SU-DHL-6 (cell line): ENCODE results near the gene LSM3.

ENCODE experiments used
- H2AFZ ChIP-seq: fragments of 200-600 bp; sonication (generic); 2 replicates; pipeline ENCODE4 v1.6.1; 2014; ENCODE audit warnings: low read depth, mild to moderate bottlenecking, moderate library complexity, mixed read lengths, antibody characterized with exemption, low read length; ENCODE audit not compliant: severe bottlenecking
- H3F3A ChIP-seq: fragments of 200-600 bp; shearing (Covaris generic); 2 replicates; pipeline ENCODE4 v1.6.0; 2016; ENCODE audit warnings: antibody characterized with exemption, mild to moderate bottlenecking; ENCODE audit not compliant: insufficient read depth
- H3K27ac ChIP-seq: fragments of 200-600 bp; sonication (generic); 2 replicates; pipeline ENCODE4 v1.5.1; 2016; ENCODE audit warnings: low read depth, mild to moderate bottlenecking, low read length, moderate library complexity, mixed read lengths
- H3K27me3 ChIP-seq: fragments of 200-600 bp; sonication (generic), shearing (Covaris generic); 2 replicates; pipeline ENCODE4 v1.6.0; 2014; ENCODE audit warnings: mild to moderate bottlenecking, low read length
- H3K36me3 ChIP-seq: fragments of 200-600 bp; sonication (generic); 2 replicates; pipeline ENCODE4 v1.6.1; 2014; ENCODE audit warnings: mild to moderate bottlenecking, low read length, mixed read lengths
- H3K4me2 ChIP-seq: fragments of 300-600, 200-600 bp; shearing (Covaris generic), sonication (generic); 2 replicates; pipeline ENCODE4 v1.6.0; 2014; ENCODE audit warnings: low read length, low read depth, mild to moderate bottlenecking; ENCODE audit not compliant: poor library complexity, severe bottlenecking
- H3K4me3 ChIP-seq: fragments of 200-600 bp; sonication (generic); 2 replicates; pipeline ENCODE4 v1.5.1; 2014; ENCODE audit warnings: antibody characterized with exemption, low read length, mild to moderate bottlenecking, mixed read lengths; ENCODE audit not compliant: insufficient read depth, poor library complexity, severe bottlenecking
- H3K79me2 ChIP-seq: fragments of 200-600 bp; sonication (generic); 2 replicates; pipeline ENCODE4 v1.6.1; 2014; ENCODE audit warnings: mild to moderate bottlenecking, low read length, moderate library complexity; ENCODE audit not compliant: insufficient read depth
- H3K9ac ChIP-seq: fragments of 200-600 bp; sonication (generic); 2 replicates; pipeline ENCODE4 v1.7.0; 2014; ENCODE audit warnings: mild to moderate bottlenecking, low read length
- H3K9me2 ChIP-seq: fragments of 200-600 bp; sonication (generic); replicated peaks from 2 replicates; pipeline ENCODE4 v1.6.1; 2014; ENCODE audit warnings: low read length; ENCODE audit not compliant: insufficient read depth
- H3K9me3 ChIP-seq: fragments of 200-600 bp; sonication (generic); 2 replicates; pipeline ENCODE4 v1.6.1; 2014; ENCODE audit warnings: low read length, mixed read lengths; ENCODE audit not compliant: insufficient read depth
- H4K20me1 ChIP-seq: fragments of 200-600 bp; sonication (generic); 2 replicates; pipeline ENCODE4 v1.6.1; 2014; ENCODE audit warnings: low read depth, mild to moderate bottlenecking, antibody characterized with exemption, low read length, moderate library complexity, mixed read lengths
- EZH2phosphoT487 ChIP-seq: fragments of 200-600 bp; sonication (generic), shearing (Covaris generic); conservative IDR thresholded peaks from 2 replicates; pipeline ENCODE4 v1.6.1; 2018; ENCODE audit warnings: mild to moderate bottlenecking, antibody characterized with exemption, low read length, moderate library complexity, mixed read lengths
- TF ChIP-seq, protein P1 (sequence below): fragments of 200-600 bp; sonication (generic); IDR thresholded peaks from one replicate; pipeline ENCODE4 v1.5.1; 2017; ENCODE audit warnings: antibody characterized with exemption, mild to moderate bottlenecking, low read length, moderate library complexity; ENCODE audit not compliant: insufficient read depth, poor library complexity, severe bottlenecking

Gene LSM3

DNA sequence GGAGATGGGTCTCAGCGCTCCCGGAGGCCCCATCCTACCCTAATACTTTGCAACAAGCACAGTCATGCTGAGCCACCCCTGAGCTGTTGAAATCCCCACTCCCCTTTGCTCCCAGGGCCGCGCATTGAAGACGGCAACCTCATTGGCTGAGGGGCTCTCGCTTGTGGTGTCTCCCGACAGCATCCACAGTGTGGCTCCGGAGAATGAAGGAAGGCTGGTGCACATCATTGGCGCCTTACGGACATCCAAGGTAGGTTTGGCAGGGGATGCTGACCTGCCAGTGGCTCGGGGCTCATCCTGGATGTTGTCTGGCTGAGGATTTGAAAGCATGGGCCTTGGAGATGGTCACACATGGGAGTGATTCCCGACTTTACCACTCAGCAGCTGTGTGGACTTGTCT lies 47.9 kb upstream of the LSM3 start:
- Histone ChIP-seq H3K27ac (no peak overlapping the region), H3F3A (no peaks in the 10 kb centered on the region), H3K9ac (no peak overlapping the region), H3K36me3 (no peaks in the 10 kb centered on the region), H3K4me3 (no peak overlapping the region), H3K27me3 (no peaks in the 10 kb centered on the region), H4K20me1 (no peaks in the 10 kb centered on the region), H3K9me3 (no peaks in the 10 kb centered on the region), H3K9me2 (no peaks in the 10 kb centered on the region), H2AFZ (no peak overlapping the region), H3K4me2 (no peak overlapping the region), H3K79me2 (peaks cover 18% of the 10 kb centered on the region; the same call in 1 of the 2 replicates)
- no peak for TF ChIP-seq EZH2phosphoT487
- TF ChIP-seq, protein P1, sequence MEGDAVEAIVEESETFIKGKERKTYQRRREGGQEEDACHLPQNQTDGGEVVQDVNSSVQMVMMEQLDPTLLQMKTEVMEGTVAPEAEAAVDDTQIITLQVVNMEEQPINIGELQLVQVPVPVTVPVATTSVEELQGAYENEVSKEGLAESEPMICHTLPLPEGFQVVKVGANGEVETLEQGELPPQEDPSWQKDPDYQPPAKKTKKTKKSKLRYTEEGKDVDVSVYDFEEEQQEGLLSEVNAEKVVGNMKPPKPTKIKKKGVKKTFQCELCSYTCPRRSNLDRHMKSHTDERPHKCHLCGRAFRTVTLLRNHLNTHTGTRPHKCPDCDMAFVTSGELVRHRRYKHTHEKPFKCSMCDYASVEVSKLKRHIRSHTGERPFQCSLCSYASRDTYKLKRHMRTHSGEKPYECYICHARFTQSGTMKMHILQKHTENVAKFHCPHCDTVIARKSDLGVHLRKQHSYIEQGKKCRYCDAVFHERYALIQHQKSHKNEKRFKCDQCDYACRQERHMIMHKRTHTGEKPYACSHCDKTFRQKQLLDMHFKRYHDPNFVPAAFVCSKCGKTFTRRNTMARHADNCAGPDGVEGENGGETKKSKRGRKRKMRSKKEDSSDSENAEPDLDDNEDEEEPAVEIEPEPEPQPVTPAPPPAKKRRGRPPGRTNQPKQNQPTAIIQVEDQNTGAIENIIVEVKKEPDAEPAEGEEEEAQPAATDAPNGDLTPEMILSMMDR = no peak

DNA sequence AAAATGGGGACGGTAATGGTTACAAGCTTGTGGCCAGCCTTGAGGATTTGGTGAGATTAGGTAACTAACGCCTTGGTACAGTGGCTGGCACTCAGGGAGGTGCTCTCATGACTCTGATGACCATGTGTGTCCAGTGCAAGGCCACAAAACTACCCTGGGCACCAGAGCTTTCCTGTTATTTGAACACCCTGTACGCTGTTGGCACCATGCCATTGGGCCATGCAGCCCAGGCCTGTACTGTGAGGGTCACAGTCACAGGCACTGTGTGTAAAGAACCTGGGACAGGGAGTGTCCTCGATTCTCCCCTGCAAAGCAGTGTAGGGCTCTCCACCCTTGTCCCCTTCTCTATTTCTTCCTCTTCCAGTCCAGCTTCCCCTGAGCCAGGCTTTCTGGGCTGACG lies 47.5 kb upstream of the LSM3 start:
- Histone ChIP-seq H3K9me2 (no peaks in the 10 kb centered on the region), H2AFZ (no peak overlapping the region), H3K36me3 (no peaks in the 10 kb centered on the region), H3K79me2 (peaks cover 14% of the 10 kb centered on the region; the same call in 1 of the 2 replicates), H3K4me2 (no peak overlapping the region), H3K4me3 (no peak overlapping the region), H3K9ac (no peak overlapping the region), H3K27ac (no peak overlapping the region), H4K20me1 (no peaks in the 10 kb centered on the region), H3K9me3 (no peaks in the 10 kb centered on the region), H3F3A (no peaks in the 10 kb centered on the region), H3K27me3 (no peaks in the 10 kb centered on the region)
- TF ChIP-seq, protein P1 = no peak
- TF ChIP-seq EZH2phosphoT487 = no peak

DNA sequence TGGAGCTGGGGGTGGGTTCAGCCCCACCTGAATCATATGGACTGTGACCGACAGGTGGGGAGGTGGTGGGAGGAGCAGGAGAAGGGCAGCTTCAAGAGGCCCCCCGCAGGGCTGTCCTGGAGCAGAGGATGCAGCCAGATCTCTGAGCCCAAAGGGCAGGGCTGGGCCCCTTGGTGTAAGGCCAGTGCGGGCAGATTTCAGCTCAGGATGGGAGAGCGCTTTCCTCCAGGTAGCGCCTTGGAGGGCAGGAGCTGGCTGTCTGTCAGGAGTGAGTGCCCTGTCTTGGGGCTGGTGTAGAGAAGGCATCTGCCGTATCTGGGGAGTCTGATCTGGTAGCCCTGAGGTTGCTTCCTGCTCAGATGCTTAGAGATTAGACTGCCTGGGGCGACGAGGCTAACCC lies 46.5 kb upstream of the LSM3 start:
- H3K4me2 ChIP-seq = no peak overlapping the region
- H3K4me3 ChIP-seq = no peak overlapping the region
- H3K27me3 ChIP-seq = no peaks in the 10 kb centered on the region
- H3K27ac ChIP-seq = no peak overlapping the region
- H3K9me2 ChIP-seq = no peaks in the 10 kb centered on the region
- H3K9me3 ChIP-seq = no peaks in the 10 kb centered on the region
- 0 out of 2 replicates have a peak, but pooled peaks cover 4% of the 10 kb centered on the region for H3K79me2 ChIP-seq
- H3F3A ChIP-seq = no peaks in the 10 kb centered on the region
- H4K20me1 ChIP-seq = no peaks in the 10 kb centered on the region
- TF ChIP-seq EZH2phosphoT487 = no peak
- TF ChIP-seq, protein P1 = no peak
- H3K36me3 ChIP-seq = no peaks in the 10 kb centered on the region
- H3K9ac ChIP-seq = no peak overlapping the region
- no peak overlapping the region for H2AFZ ChIP-seq

DNA sequence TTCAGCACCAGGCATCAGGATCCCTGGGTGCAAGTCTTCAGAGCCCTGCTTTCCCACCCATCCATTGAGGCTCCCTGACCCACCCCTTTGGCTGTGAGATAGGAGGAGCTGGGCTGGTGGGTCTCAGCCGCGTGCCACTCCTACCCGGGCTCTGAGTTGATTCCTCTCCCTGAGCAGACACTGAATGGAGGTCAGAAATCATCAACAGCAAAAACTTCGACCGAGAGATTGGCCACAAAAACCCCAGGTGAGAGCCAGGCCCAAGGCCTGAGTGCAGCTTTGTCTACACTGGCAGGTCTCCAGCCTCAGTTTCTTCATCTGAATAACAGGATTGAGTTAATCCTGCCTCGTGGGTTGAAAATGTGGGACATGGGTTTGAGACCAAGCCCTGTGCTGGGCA lies 45.9 kb upstream of the LSM3 start:
- TF ChIP-seq, protein P1 = no peak
- TF ChIP-seq EZH2phosphoT487 = no peak

More for the DNA sequence above, 45.9 kb upstream of the LSM3 start:
- no peaks in the 10 kb centered on the region for H4K20me1 ChIP-seq
- no peaks in the 10 kb centered on the region for H3K27me3 ChIP-seq
- no peaks in the 10 kb centered on the region for H3K9me2 ChIP-seq
- H3K79me2 ChIP-seq = 0 out of 2 replicates have a peak, but pooled peaks cover under 1% of the 10 kb centered on the region
- no peak overlapping the region for H3K9ac ChIP-seq
- H3K4me3 ChIP-seq = no peak overlapping the region
- no peaks in the 10 kb centered on the region for H3K36me3 ChIP-seq
- H3K9me3 ChIP-seq = no peaks in the 10 kb centered on the region
- H3K27ac ChIP-seq = no peak overlapping the region
- H3K4me2 ChIP-seq = no peak overlapping the region
- no peak overlapping the region for H2AFZ ChIP-seq
- H3F3A ChIP-seq = no peaks in the 10 kb centered on the region
